NOMO-1 treated with DMSO at 0.1 percent for 48 hours (cell line): ENCODE results near the gene LSAMP.

ENCODE experiments used
- DNase-seq: peaks from one replicate; lab custom pipeline; 2025; ENCODE audit not compliant: unreplicated experiment; lab: John Stamatoyannopoulos, UW

LSAMP gene

GRCh38 chr3:116445311-116445841 lies at the start of gene LSAMP:
Gene LSAMP (minus strand): TSS chr3:116445487.
- DNase-seq: no peak

DNA sequence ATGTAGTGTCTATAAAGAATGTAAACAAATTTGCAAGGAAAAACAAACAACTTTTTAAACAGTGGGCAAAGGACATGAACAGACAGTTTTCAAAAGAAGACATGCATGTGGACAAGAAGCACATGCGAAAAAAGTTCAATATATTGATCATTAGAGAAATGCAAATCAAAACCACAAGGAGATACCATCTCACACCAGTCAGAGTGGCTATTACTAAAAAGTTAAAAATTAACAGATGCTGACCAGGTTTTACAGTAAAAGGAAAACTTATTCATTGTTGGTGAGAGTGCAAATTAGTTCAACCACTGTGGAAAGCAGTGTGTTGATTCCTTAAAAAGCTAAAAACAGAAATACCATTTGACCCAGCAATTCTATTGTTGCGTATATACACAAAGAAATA lies 47.1 kb upstream of the LSAMP start:
- no peak for DNase-seq

GRCh38 chr3:116483135-116483534 lies 37.8 kb upstream of the LSAMP start:
- no peak for DNase-seq

- no peak for DNase-seq
Measured at GRCh38 chr3:116476691-116477090, 31.4 kb upstream of the LSAMP start.

DNA sequence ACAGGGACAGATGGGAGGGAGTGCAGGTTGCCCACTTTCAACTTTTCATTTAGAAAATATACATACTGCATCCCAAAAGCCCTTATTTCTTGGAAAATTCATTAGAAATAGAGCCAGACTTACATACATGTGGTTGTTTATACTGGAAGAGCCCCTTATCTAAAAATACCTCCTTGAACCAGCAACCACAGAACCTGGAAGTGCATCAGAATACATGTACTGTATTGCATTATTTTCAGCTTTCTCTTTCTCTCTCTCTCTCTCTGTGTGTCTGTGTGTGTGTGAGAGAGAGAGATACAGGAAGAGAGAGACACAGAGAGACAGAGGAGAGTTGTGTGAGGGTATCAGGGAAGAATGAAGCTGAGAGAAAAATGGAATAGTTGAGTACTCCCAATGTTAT lies 29.5 kb upstream of the LSAMP start:
- no peak for DNase-seq

- DNase-seq: no peak
Measured at GRCh38 chr3:116474032-116474780, 28.9 kb upstream of the LSAMP start.

DNA sequence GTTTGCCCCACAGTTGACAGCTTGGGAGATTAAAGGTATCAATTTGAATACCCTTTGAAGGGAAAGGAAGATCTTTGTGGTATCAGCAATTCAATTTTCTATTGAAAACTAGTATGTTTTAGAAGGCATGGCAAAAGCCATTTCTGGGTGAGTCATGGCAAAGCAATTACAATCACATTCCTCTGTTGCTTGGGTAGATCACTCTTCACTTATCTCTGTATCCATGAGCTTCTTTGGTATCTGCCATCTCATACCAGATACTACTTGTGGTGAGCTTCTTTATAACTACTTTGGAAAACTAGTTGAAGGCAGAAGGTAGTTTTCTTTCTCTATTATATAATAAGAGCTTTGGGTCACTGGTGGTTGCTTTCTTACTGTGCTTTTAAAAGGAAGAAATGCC lies 28.3 kb upstream of the LSAMP start:
- no peak for DNase-seq

DNA sequence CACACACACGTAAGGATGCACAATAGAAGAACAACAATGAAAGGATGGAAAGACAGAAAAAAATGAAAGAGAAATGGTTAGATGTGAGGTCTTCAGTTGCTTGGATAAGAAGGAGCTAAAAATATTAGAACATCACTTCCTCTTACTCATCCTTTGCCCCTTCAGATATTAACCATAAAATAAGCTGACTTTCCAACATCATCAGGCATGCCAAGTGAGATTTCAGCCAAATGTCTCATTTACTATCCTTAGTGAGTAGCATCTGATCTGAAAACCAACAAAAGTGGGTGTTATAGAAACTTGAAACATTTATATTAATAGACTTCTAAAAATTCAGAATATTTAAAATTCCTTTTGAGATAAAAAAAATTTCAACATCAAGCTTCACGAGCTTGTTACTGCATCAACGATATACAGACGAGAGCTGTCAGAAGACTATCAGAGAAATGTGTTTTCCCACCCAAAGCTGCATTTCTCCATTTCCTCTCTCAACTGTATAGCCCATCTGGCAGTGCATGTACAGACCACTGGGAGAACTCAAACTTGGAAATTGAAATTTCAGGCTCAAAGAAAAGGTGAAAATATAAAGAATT lies 25.4 kb upstream of the LSAMP start:
- no peak for DNase-seq

GRCh38 chr3:116469546-116469945 lies 24.3 kb upstream of the LSAMP start:
- DNase-seq: no peak

- DNase-seq: no peak
Measured at GRCh38 chr3:116464276-116464798, 19.1 kb upstream of the LSAMP start.

- DNase-seq: no peak
Measured at GRCh38 chr3:116453666-116454346, 8.5 kb upstream of the LSAMP start.

DNA sequence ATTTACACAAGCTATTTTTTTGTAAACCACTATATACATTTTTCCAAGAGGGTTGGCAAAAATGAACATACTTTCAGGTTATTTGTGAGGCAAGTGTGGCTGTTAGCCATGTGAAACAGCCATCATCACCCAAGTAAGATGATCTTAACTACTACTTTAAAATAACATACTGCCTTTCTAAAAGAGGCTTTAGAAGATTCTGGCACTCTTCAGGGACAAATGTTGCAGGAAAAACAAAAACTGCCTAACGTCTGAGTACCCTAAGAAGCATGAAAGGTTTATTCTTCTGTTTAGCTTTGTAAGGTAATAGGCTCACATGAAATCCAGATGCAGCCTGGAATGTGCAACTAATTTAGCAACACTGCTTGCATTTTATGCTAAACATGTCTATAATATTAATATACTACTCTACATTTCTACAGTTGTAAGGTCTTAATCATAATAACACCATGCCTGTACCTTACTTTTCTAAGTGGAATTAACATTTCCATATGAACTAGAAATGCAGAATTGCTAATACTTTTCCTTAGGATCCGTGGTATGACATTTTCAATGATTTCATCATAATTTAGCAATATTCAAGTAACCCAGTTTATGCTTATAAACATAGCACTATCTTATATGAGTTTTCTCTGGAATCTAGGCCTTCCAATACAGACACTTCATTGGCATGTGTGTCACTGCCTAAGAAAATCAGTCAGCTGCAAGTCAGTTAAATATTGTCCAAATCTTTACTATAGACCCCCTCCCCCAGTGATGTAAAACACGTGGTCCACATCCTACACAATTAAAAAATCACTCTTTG lies 4.5 kb upstream of the LSAMP start:
- no peak for DNase-seq

DNA sequence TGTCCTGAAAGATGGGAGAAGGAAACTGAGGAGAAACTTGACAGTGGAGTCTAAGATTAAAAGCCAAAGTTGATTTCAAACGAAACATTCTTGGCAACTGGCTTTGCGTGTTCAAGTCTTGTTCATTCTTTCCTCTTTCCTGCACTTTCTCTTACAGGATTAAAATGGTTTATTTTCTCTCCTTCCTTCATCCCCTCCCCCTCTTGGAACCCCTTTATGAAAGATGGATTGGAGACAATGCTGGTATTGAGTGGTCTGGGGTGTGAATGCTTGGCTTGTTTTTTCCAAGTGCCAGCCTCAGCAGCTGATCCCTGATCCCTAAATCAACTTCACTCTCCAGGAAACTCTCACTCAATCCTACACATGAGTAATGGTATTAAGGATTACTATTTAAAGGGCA lies 703 bp upstream of the LSAMP start:
- DNase-seq: no peak

- DNase-seq: no peak
Measured at GRCh38 chr3:116444819-116445310, 422 bp downstream of the LSAMP start.

DNA sequence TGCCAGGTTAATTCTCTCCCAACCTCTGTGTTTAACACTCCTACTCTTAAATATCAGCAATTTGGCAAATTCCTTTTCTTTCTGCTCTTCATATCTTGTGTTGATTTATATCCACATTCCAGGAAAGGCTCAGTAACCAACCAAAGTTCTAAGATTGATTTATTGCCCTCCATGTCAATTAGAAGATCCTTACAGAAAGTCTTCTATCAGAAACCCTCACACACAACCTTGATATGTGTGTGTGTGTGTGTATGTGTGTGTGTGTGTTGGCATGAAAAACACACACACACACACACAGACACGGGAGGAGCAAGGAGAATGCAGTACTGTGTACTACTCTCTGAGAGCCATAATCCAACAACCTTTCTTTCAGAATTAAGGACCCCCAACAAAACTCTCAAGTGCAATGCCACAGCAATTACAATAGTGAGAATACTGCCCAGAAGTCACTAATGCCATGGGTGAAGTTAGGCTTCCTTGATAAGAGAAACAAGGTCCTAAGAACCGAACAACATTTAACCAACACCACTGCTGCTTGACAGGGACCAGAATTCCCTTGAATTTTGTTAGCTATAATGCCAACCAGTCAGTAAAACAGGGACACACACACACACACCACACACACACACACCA lies 1.1 kb downstream of the LSAMP start:
- DNase-seq: no peak

DNA sequence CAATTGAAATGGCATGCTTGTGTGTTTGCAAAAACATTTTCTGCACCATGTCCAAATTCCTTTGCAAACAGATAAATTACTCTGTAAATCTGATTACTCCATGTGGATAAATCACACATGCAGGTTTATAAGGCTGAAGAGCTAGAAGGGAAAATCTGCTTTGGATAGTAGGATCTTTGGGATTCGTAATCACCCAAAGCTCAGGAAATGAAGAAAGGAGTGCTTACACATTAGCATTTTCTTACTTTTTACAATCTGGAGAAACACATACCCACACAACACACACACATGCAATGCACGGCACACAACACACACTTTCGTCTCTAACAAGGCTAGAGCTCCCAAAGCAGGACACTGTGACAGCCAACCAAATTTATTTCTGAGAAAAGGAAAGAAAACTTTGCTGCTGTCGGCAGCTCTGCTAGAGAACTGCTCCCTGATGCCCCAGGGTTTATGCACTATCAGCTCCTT lies 2.1 kb downstream of the LSAMP start:
- DNase-seq: no peak

DNA sequence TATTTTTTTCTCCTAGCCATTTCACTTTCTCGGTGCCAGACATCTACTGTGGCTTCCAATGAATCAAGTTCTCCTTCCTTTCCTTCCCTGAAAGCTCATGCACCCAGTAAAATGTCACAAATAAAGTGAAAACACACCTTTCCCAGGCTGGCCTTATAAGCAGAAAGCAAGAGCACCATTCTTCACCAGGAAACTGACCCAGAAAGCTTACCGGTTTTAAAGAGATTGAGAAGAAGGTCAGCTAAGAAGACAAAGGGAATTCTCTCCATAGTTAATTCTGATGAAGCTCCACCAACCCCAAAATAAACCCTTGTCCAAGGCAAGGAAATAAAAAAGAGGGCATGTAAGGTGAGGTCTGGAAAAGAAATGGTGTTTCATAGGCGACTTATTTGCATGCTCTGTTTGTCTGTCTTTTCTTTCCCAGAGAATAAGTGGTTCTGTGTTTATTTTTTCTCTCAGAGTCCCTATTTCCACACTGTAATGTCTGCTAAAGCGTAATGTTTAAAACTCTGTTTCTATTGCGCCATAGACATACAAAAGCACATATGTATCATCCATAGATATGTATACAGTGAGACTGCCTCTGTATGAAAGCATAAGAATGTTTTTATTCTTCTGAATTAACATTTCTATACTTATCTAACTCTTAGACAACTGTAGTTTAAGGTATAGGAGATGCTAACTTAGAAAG lies 2.8 kb downstream of the LSAMP start:
- DNase-seq: no peak

DNA sequence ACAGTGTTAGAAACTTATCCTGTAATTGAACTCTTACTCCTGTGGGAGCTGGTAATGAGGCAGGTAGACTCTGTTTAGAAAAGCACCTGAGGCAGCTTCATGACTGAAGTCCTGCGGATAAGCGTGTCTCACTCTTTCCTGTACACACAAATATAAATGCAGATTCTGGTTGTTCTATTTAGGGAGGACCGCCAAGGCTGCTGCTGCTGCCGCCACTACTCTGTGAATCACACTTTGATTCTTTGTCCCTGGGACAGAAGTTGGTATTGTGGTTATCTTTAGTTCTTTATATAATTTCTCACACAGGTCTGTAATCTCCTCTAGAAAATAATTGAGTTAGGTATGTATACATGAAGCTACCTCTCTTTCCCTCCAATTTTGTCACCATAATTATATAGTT lies 3.6 kb downstream of the LSAMP start:
- no peak for DNase-seq

DNA sequence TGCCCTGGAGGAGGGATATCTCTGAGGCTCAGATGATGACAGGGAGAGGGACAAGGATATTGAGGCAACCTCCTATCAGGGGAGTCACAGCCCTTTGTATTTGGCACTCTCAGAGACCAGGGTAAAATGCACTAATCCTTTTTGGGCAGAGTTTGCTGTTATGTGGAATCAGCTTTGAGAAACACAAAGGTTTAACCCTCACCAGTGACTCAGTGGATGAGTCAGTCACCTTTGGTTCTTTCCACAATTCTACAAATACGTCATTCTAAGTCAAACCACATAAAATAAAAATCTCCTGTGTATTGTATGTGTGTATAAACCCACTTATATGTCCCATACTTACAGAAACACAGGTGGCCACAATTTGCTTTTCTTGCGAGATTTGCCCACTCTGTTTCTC lies 5.1 kb downstream of the LSAMP start:
- no peak for DNase-seq

GRCh38 chr3:116433552-116433951 lies 11.7 kb downstream of the LSAMP start:
- DNase-seq: no peak
